HepG2 (cell line): Measurements from ENCODE around the gene SEMA4A. TPM values are rescaled to one million over a fixed set of nuclear protein-coding genes. Genes with fewer than 3 reads are reported as not detected.

Experiments
- NBN ChIP-seq: fragments of 450-650 bp; conservative IDR thresholded peaks from 2 replicates; pipeline ENCODE4 v1.6.1; 2017
- SALL2 ChIP-seq: sonication (generic); formaldehyde crosslinking; IDR thresholded peaks from 2 replicates; pipeline ENCODE4 v1.8.1; 2023; ENCODE audit warnings: mild to moderate bottlenecking, missing genetic modification reagents, inconsistent platforms
- SOX13 ChIP-seq, 3 experiments: fragments of 450-650 bp in 1 of 3; sonication (generic) in 1 of 3; formaldehyde crosslinking in 1 of 3; IDR thresholded peaks in 2 of 3; conservative IDR thresholded peaks in 1 of 3; 2 replicates each; pipeline versions ENCODE4 v1.5.0 to v1.6.1; 2016 to 2020; ENCODE audit warnings: antibody characterized with exemption in 1 of 3, mild to moderate bottlenecking in 1 of 3, missing compliant biosample characterization in 1 of 3, missing genetic modification reagents in 1 of 3, moderate library complexity in 1 of 3
- ZNF687 ChIP-seq: sonication (generic); formaldehyde crosslinking; IDR thresholded peaks from 2 replicates; pipeline ENCODE4 v1.5.1; 2020; ENCODE audit warnings: mild to moderate bottlenecking, missing genetic modification reagents, moderate library complexity
- ZSCAN21 ChIP-seq: sonication (generic); formaldehyde crosslinking; IDR thresholded peaks from 2 replicates; pipeline ENCODE4 v1.8.0; 2022; ENCODE audit warnings: mild to moderate bottlenecking, missing genetic modification reagents, moderate library complexity, borderline replicate concordance
- ZUFSP ChIP-seq: sonication (generic); formaldehyde crosslinking; IDR thresholded peaks from 2 replicates; pipeline ENCODE4 v1.9.0; 2021; ENCODE audit warnings: missing genetic modification reagents, mild to moderate bottlenecking, borderline replicate concordance
- polyA plus RNA-seq, 8 experiments: library from polyadenylated mRNA; depleted of rRNA in 3 of 8; stranded (reverse) in 7 of 8; unstranded in 1 of 8; fragments of >200 nt; fragmentation: Illumina TruSeq in 4 of 8; extraction: Trizol in 4 of 8; gene quantifications; 2 replicates each; pipeline versions ENCODE4 v1.2.1 to v1.2.3, GENCODE V29; 2011 to 2016; ENCODE audit warnings: low read depth in 4 of 8, missing spikeins in 1 of 8, mixed read lengths in 1 of 8; ENCODE audit not compliant: insufficient read depth in 1 of 8
- total RNA-seq, 5 experiments: library from RNA; depleted of rRNA; stranded (reverse); fragments of >200 nt; fragmentation: Illumina TruSeq; extraction: Trizol; gene quantifications; 2 replicates each; pipeline ENCODE4 v1.2.3, GENCODE V29; 2016; ENCODE audit warnings: low read depth in 1 of 5
- TF ChIP-seq, protein P1 (sequence below): sonication (generic); formaldehyde crosslinking; IDR thresholded peaks from 2 replicates; pipeline ENCODE4 v1.4.0; 2020; ENCODE audit warnings: missing genetic modification reagents, borderline replicate concordance
- TF ChIP-seq, protein P2 (sequence below): sonication (generic); formaldehyde crosslinking; IDR thresholded peaks from 2 replicates; pipeline ENCODE4 v1.4.0; 2020; ENCODE audit warnings: mild to moderate bottlenecking, missing genetic modification reagents, borderline replicate concordance
- TF ChIP-seq, protein P3 (sequence below): sonication (generic); formaldehyde crosslinking; IDR thresholded peaks from 2 replicates; pipeline ENCODE4 v1.5.0; 2020; ENCODE audit warnings: missing genetic modification reagents, mild to moderate bottlenecking, borderline replicate concordance

The SEMA4A gene
- total and polyA plus RNA-seq, 2 of the 13 experiments (the other 11 are each of a cell fraction or from before 2014, with no cell fraction given) = 0.09 to 0.20 TPM

GRCh38 chr1:156212833-156213643, 59.7 kb downstream of the SEMA4A start, which contains the start of gene PMF1 (continued):
- TF ChIP-seq ZNF687 (peak; percentile 95), SOX13 (IDR thresholded peaks at IDR 0.05) (no peak), SOX13 (CRISPR knock-in tag; conservative IDR thresholded peaks at IDR 0.05 in 1 of 2, IDR thresholded peaks at IDR 0.05 in 1 of 2) (no peak), NBN (no peak), SALL2 (peak; percentile 93), ZUFSP (no peak), ZSCAN21 (CRISPR knock-in tag) (peak; percentile 80)
- TF ChIP-seq, protein P1, sequence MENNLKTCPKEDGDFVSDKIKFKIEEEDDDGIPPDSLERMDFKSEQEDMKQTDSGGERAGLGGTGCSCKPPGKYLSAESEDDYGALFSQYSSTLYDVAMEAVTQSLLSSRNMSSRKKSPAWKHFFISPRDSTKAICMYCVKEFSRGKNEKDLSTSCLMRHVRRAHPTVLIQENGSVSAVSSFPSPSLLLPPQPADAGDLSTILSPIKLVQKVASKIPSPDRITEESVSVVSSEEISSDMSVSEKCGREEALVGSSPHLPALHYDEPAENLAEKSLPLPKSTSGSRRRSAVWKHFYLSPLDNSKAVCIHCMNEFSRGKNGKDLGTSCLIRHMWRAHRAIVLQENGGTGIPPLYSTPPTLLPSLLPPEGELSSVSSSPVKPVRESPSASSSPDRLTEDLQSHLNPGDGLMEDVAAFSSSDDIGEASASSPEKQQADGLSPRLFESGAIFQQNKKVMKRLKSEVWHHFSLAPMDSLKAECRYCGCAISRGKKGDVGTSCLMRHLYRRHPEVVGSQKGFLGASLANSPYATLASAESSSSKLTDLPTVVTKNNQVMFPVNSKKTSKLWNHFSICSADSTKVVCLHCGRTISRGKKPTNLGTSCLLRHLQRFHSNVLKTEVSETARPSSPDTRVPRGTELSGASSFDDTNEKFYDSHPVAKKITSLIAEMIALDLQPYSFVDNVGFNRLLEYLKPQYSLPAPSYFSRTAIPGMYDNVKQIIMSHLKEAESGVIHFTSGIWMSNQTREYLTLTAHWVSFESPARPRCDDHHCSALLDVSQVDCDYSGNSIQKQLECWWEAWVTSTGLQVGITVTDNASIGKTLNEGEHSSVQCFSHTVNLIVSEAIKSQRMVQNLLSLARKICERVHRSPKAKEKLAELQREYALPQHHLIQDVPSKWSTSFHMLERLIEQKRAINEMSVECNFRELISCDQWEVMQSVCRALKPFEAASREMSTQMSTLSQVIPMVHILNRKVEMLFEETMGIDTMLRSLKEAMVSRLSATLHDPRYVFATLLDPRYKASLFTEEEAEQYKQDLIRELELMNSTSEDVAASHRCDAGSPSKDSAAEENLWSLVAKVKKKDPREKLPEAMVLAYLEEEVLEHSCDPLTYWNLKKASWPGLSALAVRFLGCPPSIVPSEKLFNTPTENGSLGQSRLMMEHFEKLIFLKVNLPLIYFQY (CRISPR knock-in tag) = peak; percentile 55; the same call in 1 of the 2 replicates
- TF ChIP-seq, protein P2, sequence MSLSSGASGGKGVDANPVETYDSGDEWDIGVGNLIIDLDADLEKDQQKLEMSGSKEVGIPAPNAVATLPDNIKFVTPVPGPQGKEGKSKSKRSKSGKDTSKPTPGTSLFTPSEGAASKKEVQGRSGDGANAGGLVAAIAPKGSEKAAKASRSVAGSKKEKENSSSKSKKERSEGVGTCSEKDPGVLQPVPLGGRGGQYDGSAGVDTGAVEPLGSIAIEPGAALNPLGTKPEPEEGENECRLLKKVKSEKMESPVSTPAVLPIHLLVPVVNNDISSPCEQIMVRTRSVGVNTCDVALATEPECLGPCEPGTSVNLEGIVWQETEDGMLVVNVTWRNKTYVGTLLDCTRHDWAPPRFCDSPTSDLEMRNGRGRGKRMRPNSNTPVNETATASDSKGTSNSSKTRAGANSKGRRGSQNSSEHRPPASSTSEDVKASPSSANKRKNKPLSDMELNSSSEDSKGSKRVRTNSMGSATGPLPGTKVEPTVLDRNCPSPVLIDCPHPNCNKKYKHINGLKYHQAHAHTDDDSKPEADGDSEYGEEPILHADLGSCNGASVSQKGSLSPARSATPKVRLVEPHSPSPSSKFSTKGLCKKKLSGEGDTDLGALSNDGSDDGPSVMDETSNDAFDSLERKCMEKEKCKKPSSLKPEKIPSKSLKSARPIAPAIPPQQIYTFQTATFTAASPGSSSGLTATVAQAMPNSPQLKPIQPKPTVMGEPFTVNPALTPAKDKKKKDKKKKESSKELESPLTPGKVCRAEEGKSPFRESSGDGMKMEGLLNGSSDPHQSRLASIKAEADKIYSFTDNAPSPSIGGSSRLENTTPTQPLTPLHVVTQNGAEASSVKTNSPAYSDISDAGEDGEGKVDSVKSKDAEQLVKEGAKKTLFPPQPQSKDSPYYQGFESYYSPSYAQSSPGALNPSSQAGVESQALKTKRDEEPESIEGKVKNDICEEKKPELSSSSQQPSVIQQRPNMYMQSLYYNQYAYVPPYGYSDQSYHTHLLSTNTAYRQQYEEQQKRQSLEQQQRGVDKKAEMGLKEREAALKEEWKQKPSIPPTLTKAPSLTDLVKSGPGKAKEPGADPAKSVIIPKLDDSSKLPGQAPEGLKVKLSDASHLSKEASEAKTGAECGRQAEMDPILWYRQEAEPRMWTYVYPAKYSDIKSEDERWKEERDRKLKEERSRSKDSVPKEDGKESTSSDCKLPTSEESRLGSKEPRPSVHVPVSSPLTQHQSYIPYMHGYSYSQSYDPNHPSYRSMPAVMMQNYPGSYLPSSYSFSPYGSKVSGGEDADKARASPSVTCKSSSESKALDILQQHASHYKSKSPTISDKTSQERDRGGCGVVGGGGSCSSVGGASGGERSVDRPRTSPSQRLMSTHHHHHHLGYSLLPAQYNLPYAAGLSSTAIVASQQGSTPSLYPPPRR = no peak
- TF ChIP-seq, protein P3, sequence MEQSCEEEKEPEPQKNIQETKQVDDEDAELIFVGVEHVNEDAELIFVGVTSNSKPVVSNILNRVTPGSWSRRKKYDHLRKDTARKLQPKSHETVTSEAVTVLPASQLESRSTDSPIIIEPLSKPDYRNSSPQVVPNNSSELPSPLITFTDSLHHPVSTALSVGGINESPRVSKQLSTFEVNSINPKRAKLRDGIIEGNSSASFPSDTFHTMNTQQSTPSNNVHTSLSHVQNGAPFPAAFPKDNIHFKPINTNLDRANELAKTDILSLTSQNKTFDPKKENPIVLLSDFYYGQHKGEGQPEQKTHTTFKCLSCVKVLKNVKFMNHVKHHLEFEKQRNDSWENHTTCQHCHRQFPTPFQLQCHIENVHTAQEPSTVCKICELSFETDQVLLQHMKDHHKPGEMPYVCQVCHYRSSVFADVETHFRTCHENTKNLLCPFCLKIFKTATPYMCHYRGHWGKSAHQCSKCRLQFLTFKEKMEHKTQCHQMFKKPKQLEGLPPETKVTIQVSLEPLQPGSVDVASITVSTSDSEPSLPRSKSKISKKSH = peak; percentile 74; the same call in 1 of the 2 replicates
